HG03025 (cell line): ENCODE data around the gene RAD23A.
"Not testable (repeated sequence)": the region's sequence is repeated elsewhere in the genome, so short reads cannot be mapped to it uniquely, and the experiment has no call there.

Experiments
- ATAC-seq: cut with Tn5 transposase; IDR thresholded peaks from one replicate; pipeline ENCODE4 v1.9.1; 2021; ENCODE audit warnings: mild to moderate bottlenecking, moderate library complexity; ENCODE audit not compliant: unreplicated experiment, low FRiP score

Gene RAD23A

DNA sequence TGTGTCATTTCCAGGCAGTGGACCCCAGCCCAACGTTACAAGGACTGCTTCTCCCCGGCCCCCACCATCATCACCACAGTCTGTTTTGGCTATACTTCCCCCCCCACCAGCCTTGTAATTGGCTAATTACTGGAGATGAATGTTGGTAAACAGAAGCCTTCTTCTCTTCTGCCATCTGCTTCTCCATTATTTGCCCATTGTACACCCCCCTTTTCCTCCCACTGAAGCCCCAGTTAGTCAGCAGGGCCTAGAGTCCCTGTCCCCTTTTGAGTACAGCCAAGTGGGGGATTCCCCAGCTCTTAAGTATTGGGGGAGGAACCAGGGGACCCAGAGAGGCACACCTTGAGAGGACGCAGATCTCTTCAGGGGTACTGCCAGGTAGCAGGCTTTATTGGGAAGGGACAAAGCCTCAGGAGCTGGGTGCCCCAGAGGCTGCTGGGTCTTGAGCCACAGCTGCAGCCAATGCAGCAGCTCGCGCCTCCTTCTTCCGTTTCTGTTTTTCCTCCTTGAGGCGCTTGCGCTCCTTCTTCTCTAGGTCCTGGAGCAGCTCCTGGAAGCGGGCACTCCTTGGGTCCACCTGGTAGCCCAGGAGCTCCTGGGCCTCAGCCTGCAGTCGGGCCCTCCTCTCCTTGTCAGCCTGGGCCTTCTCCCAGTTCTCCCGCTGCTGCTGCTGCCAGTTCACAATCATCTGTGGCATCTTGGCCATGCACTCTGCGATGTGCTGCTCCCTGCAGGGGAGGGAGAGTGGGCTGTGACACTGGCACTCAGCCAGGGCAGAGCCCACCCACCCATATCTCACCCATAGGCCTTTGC is 8.3 kb downstream of the RAD23A start:
- ATAC-seq = no peak

DNA sequence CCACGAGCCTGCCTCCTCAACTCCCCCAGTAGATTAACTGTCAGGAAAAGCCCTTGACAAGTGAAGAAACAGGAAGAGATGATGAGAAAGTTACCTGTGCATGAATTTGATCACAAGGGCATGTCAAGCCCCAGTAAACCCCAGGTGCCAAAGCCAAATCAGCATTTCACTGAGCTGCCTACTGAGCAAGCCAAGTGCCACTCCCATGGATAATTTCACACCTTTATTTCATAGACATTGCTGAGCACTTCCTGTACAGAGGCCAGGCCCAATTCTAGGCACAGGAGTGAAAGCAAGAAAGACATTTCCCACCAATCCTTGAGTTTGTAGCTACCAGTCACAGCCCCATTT is 8.9 kb downstream of the RAD23A start:
- no peak for ATAC-seq

DNA sequence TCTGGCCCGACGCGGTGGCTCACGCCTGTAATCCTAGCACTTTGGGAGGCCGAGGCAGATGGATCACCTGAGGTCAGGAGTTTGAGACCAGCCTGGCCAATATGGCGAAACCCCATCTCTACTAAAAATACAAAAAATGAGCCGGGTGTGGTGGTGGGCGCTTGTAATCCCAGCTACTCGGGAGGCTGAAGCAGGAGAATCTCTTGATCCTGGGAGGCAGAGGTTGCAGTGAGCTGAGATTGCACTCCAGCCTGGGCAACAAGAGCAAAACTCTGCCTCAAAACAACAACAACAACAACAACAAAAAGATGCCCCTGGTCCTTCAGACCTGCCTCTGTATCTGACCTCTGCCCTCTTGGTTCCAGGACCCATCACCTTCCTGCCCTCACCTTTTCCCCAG is 9.9 kb downstream of the RAD23A start:
- not testable (repeated sequence) for ATAC-seq

DNA sequence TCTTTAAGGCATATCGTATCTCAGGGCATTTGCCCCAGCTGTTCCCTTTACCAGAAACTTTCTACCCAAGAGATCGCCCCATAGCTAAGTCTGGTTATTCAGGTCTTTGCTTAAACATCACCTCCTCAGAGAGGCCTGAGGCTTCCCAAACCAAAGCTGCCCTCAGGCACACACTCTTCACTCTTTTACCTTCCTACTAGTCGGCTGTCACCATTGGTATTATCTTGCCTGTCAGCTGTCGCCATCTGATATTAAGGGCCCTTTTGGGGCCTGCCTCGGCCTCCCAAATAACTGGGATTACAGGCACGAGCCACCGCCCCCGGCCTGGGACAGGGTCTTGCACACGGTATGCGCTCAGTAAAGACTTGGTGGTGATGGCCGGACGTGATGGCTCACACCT is 10.3 kb downstream of the RAD23A start:
- no peak for ATAC-seq

DNA sequence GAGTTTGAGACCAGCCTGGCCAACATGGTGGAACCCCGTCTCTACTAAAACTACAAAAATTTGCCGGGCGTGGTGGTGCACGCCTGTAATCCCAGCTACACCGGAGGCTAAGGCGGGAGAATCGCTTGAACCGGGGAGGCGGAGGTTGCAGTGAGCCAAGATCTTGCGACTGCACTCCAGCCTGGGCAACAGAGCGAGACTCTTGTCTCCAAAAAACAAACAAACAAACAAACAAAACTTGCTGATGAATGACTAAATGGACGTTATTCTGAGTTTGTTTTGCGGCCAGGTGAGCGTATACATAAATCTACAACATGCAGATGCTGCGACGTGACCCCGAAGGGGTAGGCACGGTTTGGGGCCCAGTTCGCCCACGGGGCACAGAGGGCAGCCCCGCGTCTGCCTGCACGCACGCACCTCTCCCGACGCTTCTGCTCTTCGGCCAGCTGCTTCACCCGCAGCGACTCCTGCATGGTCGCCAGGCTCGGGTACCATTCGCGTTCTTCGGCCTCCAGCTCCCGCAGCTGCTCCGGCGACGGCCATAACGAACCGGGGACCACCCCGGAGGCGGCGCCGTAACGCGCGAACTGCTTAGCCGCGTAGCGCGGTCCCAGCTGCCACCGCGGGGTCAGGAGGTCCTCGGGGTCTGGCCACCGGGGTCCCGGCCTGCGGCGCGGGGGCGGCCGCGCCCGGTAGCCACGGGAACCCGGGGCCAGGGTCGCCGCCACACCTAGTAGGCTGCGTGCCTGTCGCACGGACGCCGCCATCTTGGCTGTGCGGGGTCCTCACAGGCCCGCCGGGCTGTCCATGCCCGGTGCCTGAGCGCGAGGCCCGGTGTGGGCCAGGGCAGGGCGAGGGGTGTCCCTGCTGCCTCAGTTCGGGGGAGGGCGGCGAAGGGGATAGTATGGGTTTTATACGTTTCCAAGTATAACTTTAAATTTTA is 11.1 kb downstream of the RAD23A start, which contains the start of gene GADD45GIP1:
Gene GADD45GIP1 (minus strand): TSS at position 778 of the 943 bp plus-strand sequence. CDS start 11 bp downstream, at position 767.
- peak; percentile 57 for ATAC-seq

DNA sequence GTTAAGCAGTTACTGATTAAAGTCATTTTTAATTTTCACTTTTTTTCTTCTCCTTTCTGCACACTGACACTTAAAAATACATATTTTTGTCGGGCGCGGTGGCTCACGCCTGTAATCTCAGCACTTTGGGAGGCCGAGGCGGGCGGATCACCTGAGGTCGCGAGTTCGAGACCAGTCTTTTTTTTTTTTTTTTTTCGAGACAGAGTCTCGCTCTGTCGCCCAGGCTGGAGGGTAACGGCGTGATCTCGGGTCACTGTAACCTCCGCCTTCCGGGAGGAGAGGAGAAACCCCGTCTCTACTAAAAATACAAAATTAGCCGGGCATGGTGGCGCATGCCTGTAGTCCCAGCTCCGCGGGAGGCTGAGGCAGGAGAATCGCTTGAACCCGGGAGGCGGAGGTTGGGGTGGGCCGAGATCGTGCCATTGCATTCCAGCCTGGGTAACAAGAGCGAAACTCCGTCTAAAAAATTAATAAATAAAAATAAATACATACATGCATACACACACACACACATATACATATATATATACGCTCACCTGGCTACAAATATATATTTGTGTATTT is 11.8 kb downstream of the RAD23A start:
- not testable (repeated sequence) for ATAC-seq

DNA sequence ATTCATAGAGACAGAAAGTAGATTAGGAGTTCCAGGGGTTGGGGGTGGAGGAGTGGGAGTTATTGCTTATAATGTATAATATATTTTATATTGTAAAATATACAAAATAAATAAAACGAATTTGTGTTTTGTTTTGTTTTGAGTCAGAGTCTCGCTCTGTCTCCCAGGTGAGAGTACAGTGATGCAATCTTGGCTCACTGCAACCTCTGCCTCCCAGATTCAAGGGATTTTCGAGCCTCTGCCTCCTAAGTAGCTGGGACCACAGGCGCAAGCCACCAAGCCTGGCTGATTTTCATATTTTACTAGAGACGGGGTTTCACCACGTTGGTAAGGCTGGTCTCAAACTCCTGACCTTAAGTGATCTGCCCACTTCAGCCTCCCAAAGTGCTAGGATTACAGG is 13.8 kb downstream of the RAD23A start:
- no peak for ATAC-seq

DNA sequence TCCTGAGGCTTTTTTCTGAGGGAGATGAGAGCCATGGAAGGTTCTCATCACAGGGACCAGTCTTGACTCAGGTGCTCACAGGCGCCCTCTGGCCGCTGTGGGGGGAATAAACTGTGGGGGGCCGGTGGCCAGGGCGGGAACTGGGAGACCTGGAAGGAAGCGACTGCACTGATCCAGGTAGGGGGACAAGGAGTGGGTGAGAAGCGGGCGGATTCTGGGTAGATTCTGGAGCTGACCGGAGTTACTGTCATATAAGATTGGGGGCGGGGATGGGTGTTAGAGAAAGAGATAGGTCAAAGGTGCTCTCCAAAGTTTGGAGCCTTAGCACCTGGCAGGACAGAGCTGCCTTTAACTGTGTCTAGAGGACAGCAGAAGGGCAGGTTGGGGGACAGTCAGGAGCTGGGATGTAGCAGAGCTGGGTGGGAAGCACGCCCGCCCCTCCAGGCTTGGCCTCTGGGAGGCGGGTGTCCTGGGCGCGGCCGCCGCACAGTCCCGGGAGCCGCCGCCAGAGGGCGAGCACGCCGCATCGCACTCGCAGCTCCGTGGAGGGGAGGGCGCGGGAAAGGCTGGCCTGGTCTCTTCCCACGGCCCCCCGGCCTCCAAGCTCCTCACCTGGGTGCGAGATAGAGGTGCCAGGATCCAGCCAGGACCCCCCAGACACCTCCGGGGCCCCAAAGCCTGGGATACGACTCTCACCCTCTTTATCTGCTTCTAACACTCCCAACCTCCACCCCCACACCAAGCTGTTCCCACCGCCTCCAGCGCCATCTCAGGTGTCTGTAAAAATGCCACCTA is 19.6 kb downstream of the RAD23A start:
- ATAC-seq = no peak

DNA sequence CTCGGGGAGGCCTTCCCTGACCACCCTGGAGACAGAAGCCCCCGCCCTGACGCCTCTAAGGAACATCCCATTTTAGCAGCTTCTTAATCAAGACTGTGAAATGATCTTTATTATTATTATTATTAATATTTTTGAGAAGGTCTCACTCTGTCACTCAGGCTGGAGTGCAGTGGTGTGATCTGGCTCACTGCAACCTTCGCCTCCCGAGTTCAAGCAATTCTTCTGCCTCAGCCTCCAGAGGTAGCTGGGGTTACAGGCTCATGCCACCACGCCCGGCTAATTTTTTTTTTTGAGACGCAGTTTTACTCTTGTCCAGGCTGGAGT is 20.1 kb downstream of the RAD23A start:
- ATAC-seq = no peak

DNA sequence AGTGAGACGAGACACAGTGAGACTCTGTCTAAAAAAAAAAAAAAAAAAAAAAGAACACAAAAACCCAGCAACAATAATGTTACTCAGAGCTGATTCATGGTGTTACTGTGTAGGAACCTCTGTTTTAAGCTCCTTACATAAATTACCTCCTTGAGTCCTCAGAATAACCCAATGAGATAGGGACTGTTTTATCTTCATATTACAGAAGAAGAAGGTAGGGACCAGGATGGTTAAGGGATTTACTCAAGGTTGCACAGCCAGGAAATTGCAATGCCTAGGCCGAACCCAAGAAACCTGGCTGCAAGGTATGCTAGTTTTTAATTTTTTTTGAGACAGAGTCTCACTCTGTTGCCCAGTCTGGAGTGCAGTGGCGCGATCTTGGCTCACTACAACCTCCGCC is 22.2 kb downstream of the RAD23A start:
- no peak for ATAC-seq

DNA sequence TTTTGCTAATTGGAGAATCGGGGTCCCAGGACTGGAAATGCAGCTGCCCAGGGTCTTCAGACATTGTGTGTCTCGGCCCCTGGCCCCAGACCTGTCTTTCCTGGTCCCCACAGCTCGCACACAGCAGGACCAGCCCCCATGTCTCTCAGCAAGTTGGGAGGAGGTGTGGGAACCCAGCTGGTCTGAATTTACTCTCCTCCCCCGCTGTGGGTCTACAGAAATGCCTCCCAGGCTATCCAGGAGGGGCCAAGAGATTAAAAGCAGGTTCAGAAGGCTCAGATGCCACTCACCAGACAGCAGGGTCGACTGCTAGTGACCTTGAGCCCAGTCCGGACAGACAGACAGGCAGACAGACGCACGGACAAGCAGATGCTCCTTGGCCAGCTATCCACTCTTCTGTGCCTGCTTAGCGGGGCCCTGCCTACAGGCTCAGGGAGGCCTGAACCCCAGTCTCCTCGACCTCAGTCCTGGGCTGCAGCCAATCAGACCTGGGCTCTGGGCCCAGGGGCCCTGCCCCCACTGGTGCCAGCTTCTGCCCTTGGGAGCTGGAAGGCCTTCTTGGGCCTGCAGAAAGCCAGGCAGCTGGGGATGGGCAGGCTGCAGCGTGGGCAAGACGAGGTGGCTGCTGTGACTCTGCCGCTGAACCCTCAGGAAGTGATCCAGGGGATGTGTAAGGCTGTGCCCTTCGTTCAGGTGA is 23.8 kb downstream of the RAD23A start, which contains the start of gene DAND5:
Gene DAND5 (plus strand): TSS at position 285 of the 697 bp plus-strand sequence. CDS start 85 bp downstream, at position 370.
- no peak for ATAC-seq

DNA sequence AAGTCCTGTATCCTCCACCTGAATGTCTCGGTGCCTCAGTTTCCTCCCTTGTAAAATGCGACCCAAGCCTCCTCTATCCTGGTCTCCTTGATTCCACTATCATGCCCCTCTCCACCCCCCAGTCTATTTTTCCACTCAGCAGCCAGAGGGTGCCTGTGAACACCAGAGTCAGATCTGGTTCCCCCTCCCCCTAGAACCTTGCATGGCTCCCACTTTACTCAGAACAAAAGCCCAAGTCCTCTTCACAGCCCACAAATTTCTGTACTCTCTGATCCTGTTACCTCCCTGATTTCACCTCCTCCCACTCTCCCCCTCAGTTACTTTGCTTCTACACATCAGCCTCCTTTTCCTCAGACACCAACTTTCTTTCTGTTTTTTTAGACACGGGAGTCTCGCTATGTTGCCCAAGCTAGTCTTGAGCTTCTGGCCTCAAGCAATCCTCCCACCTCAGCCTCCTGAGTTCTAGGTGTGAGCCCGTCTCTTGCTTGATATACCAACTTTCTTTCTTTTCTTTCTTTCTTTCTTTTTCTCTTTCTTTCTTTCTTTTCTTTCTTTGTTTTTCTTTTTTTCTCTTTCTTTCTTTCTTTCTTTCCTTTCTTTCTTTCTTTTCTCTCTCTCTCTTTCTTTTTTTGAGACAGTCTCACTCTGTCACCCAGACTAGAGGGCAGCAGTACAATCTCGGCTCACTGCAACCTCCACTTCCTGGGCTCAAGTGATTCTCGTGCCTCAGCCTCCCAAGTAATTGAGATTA is 24.6 kb downstream of the RAD23A start:
- ATAC-seq = no peak

DNA sequence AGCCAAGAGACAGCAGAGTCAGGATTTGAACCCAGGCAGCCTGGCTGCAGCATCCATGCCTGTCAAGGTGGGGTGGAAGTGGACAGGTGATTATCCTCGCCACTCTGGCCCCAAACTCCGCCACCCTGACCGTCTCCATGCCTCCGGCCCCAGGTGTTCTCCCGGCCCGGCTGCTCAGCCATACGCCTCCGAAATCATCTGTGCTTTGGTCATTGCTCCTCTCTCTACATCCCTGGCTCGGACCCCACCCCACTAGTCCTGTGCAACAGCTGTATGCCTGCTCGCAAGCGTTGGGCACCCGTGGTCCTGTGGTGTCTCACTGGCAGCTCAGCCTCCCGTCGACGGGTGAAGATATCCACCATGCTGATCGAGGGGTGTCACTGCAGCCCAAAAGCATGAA is 27.6 kb downstream of the RAD23A start:
- no peak for ATAC-seq

DNA sequence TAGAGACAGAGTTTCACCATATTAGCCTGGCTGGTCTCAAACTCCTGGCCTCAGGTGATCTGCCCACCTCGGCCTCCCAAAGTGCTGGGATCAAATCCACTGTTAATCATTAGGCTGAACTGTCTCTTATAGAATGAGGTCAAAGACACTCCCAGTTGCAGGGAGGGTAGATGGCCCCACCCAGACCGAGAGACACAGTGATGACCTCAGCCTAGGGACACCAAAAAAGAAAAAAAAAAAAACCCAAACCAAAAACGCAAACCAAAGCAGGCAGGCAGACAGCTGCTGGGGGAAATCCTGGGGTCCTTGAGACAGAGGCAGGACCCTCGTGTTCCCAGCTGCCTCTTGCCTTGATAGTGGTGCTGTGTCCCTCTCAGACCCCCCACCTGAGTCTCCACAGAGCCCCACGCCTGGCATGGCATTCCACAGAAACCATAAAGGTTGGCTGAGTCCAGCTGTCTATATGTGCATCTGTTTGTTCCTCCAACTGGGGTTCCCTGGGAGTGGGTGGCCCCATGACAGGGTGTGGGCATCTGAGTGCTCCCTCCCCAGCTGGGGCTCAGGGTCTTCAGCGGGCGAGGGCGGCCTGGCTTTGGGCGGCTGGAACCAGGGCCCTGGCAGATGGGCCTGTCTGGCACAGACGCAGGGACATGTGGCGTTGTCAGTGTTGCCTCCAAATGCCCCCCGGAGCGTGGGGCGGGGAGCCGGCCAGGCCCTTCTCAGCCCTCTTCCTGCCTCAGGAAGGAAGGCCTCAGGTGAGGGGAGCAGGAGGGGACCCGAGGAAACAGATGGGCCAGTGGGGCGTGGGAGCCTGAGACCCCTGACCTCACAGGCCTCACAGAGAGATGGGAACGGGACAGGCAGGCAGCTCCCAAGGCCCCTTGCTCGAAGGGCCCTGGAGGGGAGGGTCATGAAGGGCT is 28.9 kb downstream of the RAD23A start:
- no peak for ATAC-seq

DNA sequence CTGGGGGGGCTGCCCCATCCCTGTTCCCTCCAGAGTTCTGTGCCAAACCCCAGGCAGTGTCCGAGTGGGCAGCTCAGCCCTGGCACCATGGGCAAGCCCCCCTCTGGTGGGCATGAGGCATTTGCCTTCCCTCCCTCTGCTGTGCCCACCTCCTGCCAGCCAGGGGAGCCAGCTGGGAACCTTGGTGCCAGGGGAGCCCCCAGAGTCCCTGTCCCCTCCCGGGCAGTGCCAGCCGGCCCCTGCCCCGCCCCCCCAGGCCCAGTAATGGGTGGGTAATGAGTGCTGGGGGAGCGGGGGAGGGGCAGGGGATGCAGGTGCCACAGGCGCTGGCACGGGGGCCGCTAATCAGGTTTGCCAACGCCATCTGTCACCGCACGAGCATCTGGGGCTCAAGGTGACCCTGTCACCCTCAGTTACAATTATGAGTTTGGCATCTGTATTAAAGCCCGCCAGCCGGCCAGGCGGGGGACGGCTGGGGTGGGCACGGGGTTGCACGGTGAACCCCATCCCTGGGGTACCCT is 29.6 kb downstream of the RAD23A start:
- ATAC-seq = no peak

DNA sequence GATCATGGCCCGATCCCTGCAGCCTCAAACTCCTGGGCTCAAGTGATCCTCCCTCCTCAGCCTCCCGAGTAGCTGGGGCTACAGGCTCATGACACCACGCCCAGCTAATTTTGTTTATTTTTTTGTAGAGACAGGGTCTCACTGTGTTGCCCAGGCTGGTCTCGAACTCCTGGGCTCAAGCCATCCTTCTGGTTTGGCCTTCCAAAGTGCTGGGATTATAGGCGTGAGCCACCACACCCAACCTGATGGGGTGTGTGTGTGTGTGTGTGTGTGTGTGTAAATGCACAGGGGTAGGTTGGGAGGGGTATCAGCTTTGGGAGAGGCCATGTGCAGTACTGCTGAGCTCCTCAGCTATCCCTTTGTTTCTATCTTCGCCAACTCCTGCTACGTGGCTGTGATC is 30.4 kb downstream of the RAD23A start:
- not testable (repeated sequence) for ATAC-seq

DNA sequence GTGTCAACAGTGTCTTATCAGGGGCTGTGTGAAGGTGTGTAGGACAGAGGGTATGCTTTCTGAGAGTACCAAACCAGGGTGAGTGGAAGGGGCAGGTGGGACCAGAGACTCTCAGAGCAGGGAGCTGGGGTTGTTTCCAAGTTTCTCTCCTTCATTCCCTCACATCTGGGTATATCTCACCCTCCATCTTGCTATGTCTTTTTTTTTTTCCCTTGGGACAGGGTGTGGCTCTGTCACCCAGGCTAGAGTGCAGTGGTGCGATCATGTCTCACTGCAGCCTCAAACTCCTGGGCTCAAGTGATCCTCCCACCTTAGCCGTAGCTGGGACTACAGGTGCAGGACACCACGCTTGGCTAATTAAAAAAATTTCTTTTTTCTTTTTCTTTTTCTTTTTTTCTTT is 34.3 kb downstream of the RAD23A start:
- ATAC-seq = no peak

DNA sequence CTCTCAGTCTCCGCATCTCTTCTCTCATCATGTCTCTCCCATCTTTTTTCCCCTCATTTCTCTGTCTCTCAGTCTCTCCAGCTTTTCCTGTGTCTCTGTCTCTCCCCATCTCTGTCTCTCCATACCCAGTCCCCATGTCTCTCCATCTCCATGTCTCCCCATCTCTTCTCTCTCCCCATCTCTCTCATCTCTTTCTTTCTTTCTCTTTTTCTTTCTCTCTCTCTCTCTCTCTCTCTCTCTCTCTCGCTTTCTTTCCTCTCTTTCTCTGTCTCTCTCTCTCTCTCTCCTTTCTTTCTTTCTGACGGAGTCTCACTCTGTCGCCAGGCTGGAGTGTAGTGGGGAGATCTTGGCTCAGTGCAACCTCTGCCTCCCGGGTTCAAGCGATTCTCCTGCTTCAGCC is 37.0 kb downstream of the RAD23A start:
- no peak for ATAC-seq
